ENCODE measurements around the gene FMN2. TPM values are rescaled to one million over a fixed set of nuclear protein-coding genes. Genes with fewer than 3 reads are reported as not detected.

The FMN2 gene
- total RNA-seq, 1 experiment from 2014 or later, result not detected

DNA sequence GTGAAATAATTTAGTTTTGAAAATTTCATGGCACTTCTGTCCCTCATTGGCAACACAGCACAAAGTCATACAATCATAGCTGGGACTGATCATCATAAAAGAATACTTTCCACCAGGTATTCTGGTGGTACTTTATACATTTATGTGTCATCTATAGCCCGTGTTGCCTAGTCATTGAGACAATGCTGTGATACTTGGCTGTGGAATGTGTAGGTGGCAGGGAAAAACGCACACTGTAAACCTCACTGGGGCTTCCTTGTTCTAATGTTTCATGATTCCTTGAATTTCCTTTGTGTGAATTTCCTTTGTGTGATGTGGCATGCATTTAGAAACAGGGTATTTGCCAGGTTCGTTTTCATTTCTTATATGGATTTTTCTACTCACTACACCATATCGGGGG, 118.3 kb downstream of the FMN2 start:
- H3K9me3 Mint-ChIP-seq (ENCODE audit: unreplicated experiment), result no peaks in the 10 kb centered on the region
- H3K36me3 Mint-ChIP-seq (ENCODE audit: insufficient read depth, unreplicated experiment), result no peaks in the 10 kb centered on the region
- H3K9me3 ChIP-seq, result no peaks in the 10 kb centered on the region
- no peaks in the 10 kb centered on the region for H3K4me1 Mint-ChIP-seq (ENCODE audit: low read depth, unreplicated experiment)
- no peaks in the 10 kb centered on the region for H3K36me3 ChIP-seq (ENCODE audit: control insufficient read depth, insufficient read depth, low read length)
- POLR2A ChIA-PET, result no interaction called here
- no peak overlapping the region for H3K4me3 Mint-ChIP-seq (ENCODE audit: unreplicated experiment)
- no peak overlapping the region for H3K4me3 ChIP-seq (ENCODE audit: low read depth, low read length)
- peaks cover 6% of the 10 kb centered on the region for H3K27me3 Mint-ChIP-seq (ENCODE audit: insufficient read depth, unreplicated experiment)
- H3K27ac Mint-ChIP-seq (ENCODE audit: unreplicated experiment), result no peak overlapping the region
- no peak for TF ChIP-seq CTCF (IDR thresholded peaks at IDR 0.05; ENCODE audit: insufficient read depth in 1 of 2, low read depth in 1 of 2, low read length in 1 of 2, severe bottlenecking in 1 of 2, unreplicated experiment in 1 of 2)
- CTCF ChIA-PET, result no interaction called here
- intact Hi-C loops (cut with micrococcal nuclease; ENCODE audit: unreplicated experiment), result no loop called here
- DNase-seq, result no peak
- BruUV-seq (replicated peaks), result no TSS peak
- H3K4me1 ChIP-seq, result no peaks in the 10 kb centered on the region
- no peaks in the 10 kb centered on the region for H3K27me3 ChIP-seq (replicated peaks; ENCODE audit: control insufficient read depth, insufficient read depth, low read length)

- Mint-ChIP-seq H3K27me3 (ENCODE audit: insufficient read depth, unreplicated experiment) (peaks cover 6% of the 10 kb centered on the region), H3K9me3 (ENCODE audit: unreplicated experiment) (no peaks in the 10 kb centered on the region), H3K36me3 (ENCODE audit: insufficient read depth, unreplicated experiment) (no peaks in the 10 kb centered on the region), H3K4me1 (ENCODE audit: low read depth, unreplicated experiment) (no peaks in the 10 kb centered on the region), H3K4me3 (ENCODE audit: unreplicated experiment) (no peak overlapping the region), H3K27ac (ENCODE audit: unreplicated experiment) (no peak overlapping the region)
- Histone ChIP-seq H3K4me1 (no peaks in the 10 kb centered on the region), H3K9me3 (no peaks in the 10 kb centered on the region), H3K36me3 (ENCODE audit: control insufficient read depth, insufficient read depth, low read length) (no peaks in the 10 kb centered on the region), H3K27me3 (replicated peaks; ENCODE audit: control insufficient read depth, insufficient read depth, low read length) (no peaks in the 10 kb centered on the region), H3K4me3 (ENCODE audit: low read depth, low read length) (no peak overlapping the region)
- TF ChIP-seq CTCF (IDR thresholded peaks at IDR 0.05; ENCODE audit: insufficient read depth in 1 of 2, low read depth in 1 of 2, low read length in 1 of 2, severe bottlenecking in 1 of 2, unreplicated experiment in 1 of 2), result no peak
- POLR2A ChIA-PET, result no interaction called here
- CTCF ChIA-PET, result no interaction called here
- no TSS peak for BruUV-seq (replicated peaks)
- no peak for DNase-seq
- intact Hi-C loops (cut with micrococcal nuclease; ENCODE audit: unreplicated experiment), result no loop called here
Observed at GRCh38 chr1:240212556-240212955, 120.9 kb downstream of the FMN2 start.

GRCh38 chr1:240217403-240217802, 125.7 kb downstream of the FMN2 start:
- no TSS peak for BruUV-seq (replicated peaks)
- H3K27me3 ChIP-seq (replicated peaks; ENCODE audit: control insufficient read depth, insufficient read depth, low read length), result no peaks in the 10 kb centered on the region
- no peaks in the 10 kb centered on the region for H3K9me3 ChIP-seq
- ChIA-PET POLR2A (no interaction called here), CTCF (no interaction called here)
- no peak overlapping the region for H3K4me3 ChIP-seq (ENCODE audit: low read depth, low read length)
- Mint-ChIP-seq H3K9me3 (ENCODE audit: unreplicated experiment) (no peaks in the 10 kb centered on the region), H3K27me3 (ENCODE audit: insufficient read depth, unreplicated experiment) (peaks cover 3% of the 10 kb centered on the region), H3K4me1 (ENCODE audit: low read depth, unreplicated experiment) (no peaks in the 10 kb centered on the region), H3K27ac (ENCODE audit: unreplicated experiment) (no peak overlapping the region), H3K36me3 (ENCODE audit: insufficient read depth, unreplicated experiment) (no peaks in the 10 kb centered on the region), H3K4me3 (ENCODE audit: unreplicated experiment) (no peak overlapping the region)
- no peaks in the 10 kb centered on the region for H3K4me1 ChIP-seq
- no peaks in the 10 kb centered on the region for H3K36me3 ChIP-seq (ENCODE audit: control insufficient read depth, insufficient read depth, low read length)
- DNase-seq, result no peak
- intact Hi-C loops (cut with micrococcal nuclease; ENCODE audit: unreplicated experiment), result no loop called here
- no peak for TF ChIP-seq CTCF (IDR thresholded peaks at IDR 0.05; ENCODE audit: insufficient read depth in 1 of 2, low read depth in 1 of 2, low read length in 1 of 2, severe bottlenecking in 1 of 2, unreplicated experiment in 1 of 2)
